ENCODE results near the gene LAMA3.

Gene LAMA3

DNA sequence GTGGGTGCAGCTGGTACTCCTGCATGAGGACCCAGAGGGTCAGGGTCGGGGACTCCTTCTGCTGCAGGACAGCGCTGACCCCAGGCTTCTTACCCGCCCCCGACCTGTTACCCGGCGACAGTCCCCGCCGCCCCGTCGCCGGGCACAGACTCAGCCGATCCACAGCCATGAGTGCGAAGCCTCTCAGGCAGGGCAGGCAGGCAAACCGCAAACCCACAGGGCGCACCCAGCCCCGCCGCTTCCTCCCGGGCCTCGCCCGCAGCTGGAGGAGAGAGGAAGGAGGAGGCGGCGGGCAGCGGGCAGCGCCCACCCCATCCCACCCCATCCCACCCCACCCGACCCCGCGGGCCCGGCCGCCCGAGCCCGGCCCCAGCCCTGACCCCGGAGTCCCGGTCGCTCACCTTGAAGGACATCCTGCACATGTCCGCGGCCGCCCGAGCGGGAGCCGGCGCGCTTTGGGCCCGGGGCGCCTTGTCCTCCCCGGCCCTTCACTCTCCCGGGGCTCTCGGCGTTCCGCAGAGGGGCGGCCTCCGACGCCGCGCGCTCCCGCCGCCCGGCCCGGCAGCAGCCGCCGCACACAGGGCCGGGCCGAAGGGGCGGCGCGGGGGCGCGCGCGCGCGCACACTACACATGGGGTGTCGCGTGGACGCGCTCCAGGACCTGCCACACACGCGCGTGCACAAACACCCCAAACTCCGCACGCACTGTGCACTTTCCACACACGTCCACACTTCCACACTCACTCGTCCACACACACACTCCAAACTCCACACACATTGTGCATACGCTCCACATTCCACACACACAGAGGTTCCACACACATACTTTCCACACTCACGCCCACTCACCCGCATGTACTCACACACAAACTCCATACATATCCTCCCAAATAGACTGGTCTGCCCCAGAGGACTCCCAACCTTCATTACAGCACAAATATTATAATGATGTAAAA lies 26.7 kb upstream of the LAMA3 start, which contains the start of gene ANKRD29:
TSS of gene ANKRD29 (minus strand) at position 603 of the 955 bp plus-strand sequence. CDS start at position 422, 181 bp downstream.
- Histone ChIP-seq H2AFZ (ENCODE audit: low read depth, low read length) (no peak within 1 kb of the TSS), H3K27me3 (ENCODE audit: insufficient read depth, low read length, poor library complexity) (peaks cover 20% of the 10 kb centered on the region), H4K20me1 (ENCODE audit: insufficient read depth, low read length) (no peaks in the 10 kb centered on the region), H3K4me3 (ENCODE audit: low read depth in 1 of 2, low read length in 2 of 2) (no peak within 1 kb of the TSS), H3K36me3 (ENCODE audit: insufficient read depth, low read length) (no peaks in the 10 kb centered on the region), H3K4me2 (ENCODE audit: insufficient read depth, low read length) (no peak within 1 kb of the TSS), H3K9ac (ENCODE audit: low read depth, low read length) (no peak within 1 kb of the TSS), H3K79me2 (ENCODE audit: insufficient read depth, low read length) (no peaks in the 10 kb centered on the region), H3K4me1 (ENCODE audit: insufficient read depth, low read length) (no peaks in the 10 kb centered on the region), H3K27ac (ENCODE audit: low read length) (no peak within 1 kb of the TSS), H3K9me3 (ENCODE audit: insufficient read depth, low read length, severe bottlenecking) (no peaks in the 10 kb centered on the region)
- TF ChIP-seq EZH2 (IDR thresholded peaks at IDR 0.05; ENCODE audit: borderline replicate concordance, low read depth, low read length, severe bottlenecking) = no peak
- TF ChIP-seq, protein P1, sequence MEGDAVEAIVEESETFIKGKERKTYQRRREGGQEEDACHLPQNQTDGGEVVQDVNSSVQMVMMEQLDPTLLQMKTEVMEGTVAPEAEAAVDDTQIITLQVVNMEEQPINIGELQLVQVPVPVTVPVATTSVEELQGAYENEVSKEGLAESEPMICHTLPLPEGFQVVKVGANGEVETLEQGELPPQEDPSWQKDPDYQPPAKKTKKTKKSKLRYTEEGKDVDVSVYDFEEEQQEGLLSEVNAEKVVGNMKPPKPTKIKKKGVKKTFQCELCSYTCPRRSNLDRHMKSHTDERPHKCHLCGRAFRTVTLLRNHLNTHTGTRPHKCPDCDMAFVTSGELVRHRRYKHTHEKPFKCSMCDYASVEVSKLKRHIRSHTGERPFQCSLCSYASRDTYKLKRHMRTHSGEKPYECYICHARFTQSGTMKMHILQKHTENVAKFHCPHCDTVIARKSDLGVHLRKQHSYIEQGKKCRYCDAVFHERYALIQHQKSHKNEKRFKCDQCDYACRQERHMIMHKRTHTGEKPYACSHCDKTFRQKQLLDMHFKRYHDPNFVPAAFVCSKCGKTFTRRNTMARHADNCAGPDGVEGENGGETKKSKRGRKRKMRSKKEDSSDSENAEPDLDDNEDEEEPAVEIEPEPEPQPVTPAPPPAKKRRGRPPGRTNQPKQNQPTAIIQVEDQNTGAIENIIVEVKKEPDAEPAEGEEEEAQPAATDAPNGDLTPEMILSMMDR (IDR thresholded peaks at IDR 0.05; ENCODE audit: borderline replicate concordance, extremely low read depth, low read length, poor library complexity, severe bottlenecking) = no peak
- DNase-seq (peak; percentile 46), ATAC-seq (ENCODE audit: insufficient read depth, low read depth) (peak; percentile 84)

DNA sequence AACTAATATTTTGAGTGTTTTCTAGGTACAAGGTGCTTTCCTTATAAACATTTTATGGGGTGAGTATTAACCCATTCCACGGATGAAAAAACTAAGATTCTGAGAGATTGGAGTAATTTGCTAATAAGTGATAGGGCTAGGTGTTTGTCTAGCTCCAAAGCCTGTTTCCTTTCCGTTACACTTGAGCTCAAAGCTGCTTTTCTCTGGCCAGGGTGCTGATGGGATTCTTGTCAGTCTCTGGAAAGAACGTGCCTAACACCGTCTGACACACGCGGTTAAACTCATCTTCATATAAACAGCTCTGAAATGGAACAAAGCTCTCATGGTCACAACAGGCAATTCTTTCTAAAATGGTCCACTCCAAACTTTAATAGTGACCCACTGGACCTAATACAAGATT lies 24.6 kb upstream of the LAMA3 start:
- Histone ChIP-seq H2AFZ (ENCODE audit: low read depth, low read length) (no peak overlapping the region), H3K27me3 (ENCODE audit: insufficient read depth, low read length, poor library complexity) (peaks cover 20% of the 10 kb centered on the region), H3K27ac (ENCODE audit: low read length) (no peak overlapping the region), H3K36me3 (ENCODE audit: insufficient read depth, low read length) (no peaks in the 10 kb centered on the region), H3K4me2 (ENCODE audit: insufficient read depth, low read length) (no peak overlapping the region), H3K9ac (ENCODE audit: low read depth, low read length) (no peak overlapping the region), H3K4me3 (ENCODE audit: low read depth in 1 of 2, low read length in 2 of 2) (no peak overlapping the region), H3K4me1 (ENCODE audit: insufficient read depth, low read length) (no peaks in the 10 kb centered on the region), H3K79me2 (ENCODE audit: insufficient read depth, low read length) (no peaks in the 10 kb centered on the region), H3K9me3 (ENCODE audit: insufficient read depth, low read length, severe bottlenecking) (no peaks in the 10 kb centered on the region), H4K20me1 (ENCODE audit: insufficient read depth, low read length) (no peaks in the 10 kb centered on the region)
- ATAC-seq (ENCODE audit: insufficient read depth, low read depth) (no peak), DNase-seq (no peak)
- TF ChIP-seq, protein P1 (IDR thresholded peaks at IDR 0.05; ENCODE audit: borderline replicate concordance, extremely low read depth, low read length, poor library complexity, severe bottlenecking) = no peak
- no peak for TF ChIP-seq EZH2 (IDR thresholded peaks at IDR 0.05; ENCODE audit: borderline replicate concordance, low read depth, low read length, severe bottlenecking)

DNA sequence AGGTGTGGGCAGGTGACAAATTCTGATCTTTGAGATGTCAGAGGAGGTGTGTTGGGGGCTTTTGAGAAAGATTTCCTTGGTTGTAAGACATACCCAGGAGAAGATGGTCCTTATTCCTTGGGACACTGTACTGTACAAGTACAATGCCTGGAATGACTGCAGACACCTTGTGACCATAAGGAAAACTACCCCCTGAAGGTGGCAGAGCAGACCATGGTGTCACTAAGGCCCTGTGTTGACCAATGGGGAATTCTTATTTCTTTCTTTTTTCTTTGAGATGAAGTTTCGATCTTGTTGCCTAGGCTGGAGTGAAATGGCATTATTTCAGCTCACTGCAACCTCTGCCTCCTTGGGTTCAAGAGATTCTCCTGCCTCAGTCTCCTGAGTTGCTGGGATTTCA lies 22.1 kb upstream of the LAMA3 start:
- H3K27ac ChIP-seq (ENCODE audit: low read length) = no peak overlapping the region
- no peak overlapping the region for H3K9ac ChIP-seq (ENCODE audit: low read depth, low read length)
- no peak for ATAC-seq (ENCODE audit: insufficient read depth, low read depth)
- no peaks in the 10 kb centered on the region for H3K36me3 ChIP-seq (ENCODE audit: insufficient read depth, low read length)
- H3K9me3 ChIP-seq (ENCODE audit: insufficient read depth, low read length, severe bottlenecking) = no peaks in the 10 kb centered on the region
- H2AFZ ChIP-seq (ENCODE audit: low read depth, low read length) = no peak overlapping the region
- H3K4me2 ChIP-seq (ENCODE audit: insufficient read depth, low read length) = no peak overlapping the region
- no peak for TF ChIP-seq EZH2 (IDR thresholded peaks at IDR 0.05; ENCODE audit: borderline replicate concordance, low read depth, low read length, severe bottlenecking)
- TF ChIP-seq, protein P1 (IDR thresholded peaks at IDR 0.05; ENCODE audit: borderline replicate concordance, extremely low read depth, low read length, poor library complexity, severe bottlenecking) = no peak
- H3K4me3 ChIP-seq (ENCODE audit: low read depth in 1 of 2, low read length in 2 of 2) = no peak overlapping the region
- H3K4me1 ChIP-seq (ENCODE audit: insufficient read depth, low read length) = no peaks in the 10 kb centered on the region
- peaks cover 18% of the 10 kb centered on the region for H3K27me3 ChIP-seq (ENCODE audit: insufficient read depth, low read length, poor library complexity)
- no peaks in the 10 kb centered on the region for H4K20me1 ChIP-seq (ENCODE audit: insufficient read depth, low read length)
- H3K79me2 ChIP-seq (ENCODE audit: insufficient read depth, low read length) = no peaks in the 10 kb centered on the region
- DNase-seq = no peak

All from DND-41 (cell line).